ENCODE measurements around the gene CCDC149.
"Not testable (repeated sequence)": the region's sequence is repeated elsewhere in the genome, so short reads cannot be mapped to it uniquely, and the experiment has no call there.

Gene CCDC149

DNA sequence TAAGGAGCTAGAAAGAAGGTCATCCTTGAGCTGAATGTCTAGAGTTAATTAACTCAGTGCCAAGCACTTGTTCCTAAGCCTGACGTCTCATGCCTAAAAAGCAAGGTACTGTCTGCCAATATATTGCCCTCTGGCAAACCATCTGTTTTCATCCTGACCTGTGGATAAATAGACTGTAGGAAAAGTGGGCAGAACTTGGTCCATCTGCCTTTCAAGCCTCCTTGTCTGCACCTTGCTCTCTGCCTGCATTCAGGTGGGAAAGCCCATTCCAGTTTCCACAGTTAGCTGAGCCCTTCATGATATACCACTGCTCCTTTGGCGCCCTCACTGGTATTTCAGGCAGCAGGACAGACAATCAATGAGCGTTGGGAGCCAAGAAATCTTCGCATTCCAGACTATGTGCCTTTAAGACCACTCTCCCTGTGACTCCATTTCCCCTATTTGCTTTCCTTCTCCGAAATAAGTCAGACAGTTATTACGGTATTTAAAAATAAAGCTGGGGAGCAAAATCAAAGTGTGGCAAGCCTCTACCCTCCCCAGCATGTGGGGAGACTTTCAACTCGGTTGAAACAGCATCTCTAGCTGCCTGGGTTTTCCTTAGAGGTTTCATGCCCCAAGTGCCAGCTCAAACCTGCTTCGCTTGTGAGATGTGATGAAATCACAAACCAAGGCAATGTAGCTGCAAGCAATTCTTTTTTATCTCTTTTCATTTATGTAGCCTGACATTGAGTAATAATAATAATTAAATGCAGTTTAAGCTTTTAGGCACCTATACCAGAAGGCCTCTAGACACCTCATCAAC lies 2.5 kb upstream of the CCDC149 start:
- DNase-seq: no peak

DNA sequence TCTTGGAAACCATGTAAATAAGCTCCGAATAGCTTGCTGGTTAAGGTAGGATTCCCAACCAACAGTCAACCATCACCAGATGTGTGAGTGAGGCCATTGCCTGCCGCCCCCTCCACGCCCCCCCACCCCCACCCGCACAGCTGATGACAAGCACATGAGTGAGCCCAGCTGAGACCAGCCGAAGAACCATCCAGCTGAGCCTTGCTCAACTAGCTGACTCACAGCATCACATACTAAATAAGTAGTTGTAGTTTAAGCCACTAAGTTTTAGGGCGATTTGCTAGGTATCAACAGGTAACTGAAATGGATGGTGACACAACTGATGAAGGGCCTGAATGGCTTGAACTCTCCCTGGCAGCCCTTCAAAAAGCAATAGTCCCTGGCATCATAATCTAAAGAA lies 1.6 kb upstream of the CCDC149 start:
- DNase-seq: no peak

DNA sequence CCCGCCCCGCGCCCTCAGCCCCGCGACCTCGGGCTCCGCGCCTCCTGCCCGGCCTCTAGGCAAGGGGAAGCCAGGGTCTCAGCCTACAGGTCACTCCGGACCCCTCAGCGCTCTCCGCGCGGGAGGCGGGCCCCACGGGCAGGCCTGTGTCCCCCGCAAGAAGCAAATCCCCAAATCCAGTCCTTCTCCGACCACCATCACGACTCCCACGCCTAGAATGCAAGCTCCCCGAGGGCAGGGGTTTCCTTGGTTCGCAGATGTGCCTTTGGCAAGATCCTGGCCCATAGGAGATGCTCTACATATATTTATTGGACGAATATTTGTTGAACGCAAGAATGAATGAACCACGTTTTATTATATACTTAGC lies 260 bp upstream of the CCDC149 start:
- no peak for DNase-seq

DNA sequence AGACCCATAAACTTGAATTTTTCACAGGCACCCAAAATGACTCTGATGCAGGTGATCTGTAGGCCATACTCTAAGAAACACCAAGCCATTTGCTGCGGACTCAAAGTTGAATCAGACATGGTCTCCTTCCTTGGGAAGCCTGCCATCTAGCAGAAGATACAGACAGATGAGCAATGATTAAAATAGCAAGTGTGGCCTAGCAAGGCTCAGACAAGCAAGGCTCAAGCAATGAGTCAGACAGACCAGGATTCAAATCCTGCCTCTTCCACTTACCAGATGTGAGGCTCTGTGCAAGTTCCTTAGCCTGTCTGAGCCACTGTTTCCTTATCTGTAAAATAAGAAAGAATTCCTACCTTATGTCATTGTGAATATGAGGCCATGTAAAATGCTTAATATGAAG lies 2.3 kb downstream of the CCDC149 start:
- DNase-seq: no peak

DNA sequence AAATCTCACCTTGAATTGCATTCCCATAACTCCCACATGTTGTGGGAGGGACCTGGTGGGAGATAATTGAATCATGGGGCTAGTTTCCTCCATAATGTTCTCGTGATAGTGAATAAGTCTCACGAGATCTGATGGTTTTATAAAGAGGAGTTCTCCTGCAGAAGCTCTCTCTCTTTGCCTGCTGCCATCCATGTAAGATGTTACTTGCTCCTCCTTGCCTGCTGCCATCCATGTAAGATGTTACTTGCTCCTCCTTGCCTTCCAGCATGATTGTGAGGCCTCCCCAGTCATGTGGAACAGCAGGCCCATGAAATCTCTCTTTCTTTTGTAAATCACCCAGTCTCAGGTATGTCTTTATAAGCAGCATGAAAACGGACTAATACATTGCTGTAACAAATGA lies 3.2 kb downstream of the CCDC149 start:
- DNase-seq: not testable (repeated sequence)

DNA sequence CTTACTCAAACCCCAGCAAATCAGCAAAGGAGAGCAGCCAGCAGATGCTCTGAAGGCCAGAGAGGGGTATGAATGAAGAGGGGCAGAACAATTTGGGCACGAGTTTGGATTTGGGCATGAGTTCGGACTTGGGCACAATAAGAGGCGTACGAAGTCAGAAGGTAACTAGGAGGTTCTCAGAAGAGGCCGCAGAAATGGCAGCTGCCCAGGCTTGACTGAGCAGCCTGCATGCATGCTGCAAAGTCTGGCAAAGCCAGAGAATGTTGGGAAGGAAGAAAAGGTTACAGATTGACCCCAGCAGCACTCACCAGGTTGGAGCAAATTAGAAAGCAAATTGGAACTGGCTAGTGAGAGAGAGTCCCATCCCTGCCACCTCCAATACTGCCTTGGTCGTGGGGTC lies 15.2 kb downstream of the CCDC149 start:
- no peak for DNase-seq

DNA sequence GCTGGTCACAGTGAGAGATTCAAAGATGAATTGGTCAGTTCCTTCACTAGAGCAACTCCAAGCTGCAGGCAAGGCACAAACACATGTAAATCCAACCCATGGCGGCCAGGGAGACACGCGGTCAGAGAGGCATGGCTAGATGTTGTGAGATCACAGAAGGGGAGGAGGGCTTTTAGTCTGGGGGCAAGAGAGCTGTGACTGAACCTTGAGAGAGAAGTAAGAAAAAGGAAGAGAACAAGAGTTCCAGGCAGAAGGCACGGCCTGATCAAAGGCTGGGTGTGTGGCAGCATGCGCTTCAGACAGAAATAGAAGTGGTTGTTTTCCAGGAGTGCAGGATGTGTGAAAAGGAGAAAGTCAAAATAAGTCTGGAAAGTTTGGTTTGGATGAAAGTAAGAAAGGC lies 15.9 kb downstream of the CCDC149 start:
- DNase-seq: no peak

DNA sequence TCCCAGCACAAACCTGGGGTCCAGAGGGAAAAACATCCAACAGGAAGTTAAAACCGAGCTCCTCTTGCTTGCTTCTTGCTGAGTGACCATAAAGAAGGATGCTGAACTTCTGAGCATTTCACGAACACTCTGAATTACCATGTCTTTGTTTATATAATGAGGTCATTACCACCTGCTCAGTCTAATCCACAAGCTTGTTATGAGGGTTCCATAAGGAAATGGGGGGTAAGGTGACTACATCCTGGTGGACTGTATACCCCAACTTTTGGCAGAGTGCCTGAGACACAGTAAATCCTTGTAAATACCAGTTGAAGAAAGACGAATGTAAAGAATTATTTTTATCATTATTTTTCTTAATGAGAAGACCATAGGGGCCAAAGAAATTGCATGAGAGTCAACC lies 16.8 kb downstream of the CCDC149 start:
- no peak for DNase-seq

DNA sequence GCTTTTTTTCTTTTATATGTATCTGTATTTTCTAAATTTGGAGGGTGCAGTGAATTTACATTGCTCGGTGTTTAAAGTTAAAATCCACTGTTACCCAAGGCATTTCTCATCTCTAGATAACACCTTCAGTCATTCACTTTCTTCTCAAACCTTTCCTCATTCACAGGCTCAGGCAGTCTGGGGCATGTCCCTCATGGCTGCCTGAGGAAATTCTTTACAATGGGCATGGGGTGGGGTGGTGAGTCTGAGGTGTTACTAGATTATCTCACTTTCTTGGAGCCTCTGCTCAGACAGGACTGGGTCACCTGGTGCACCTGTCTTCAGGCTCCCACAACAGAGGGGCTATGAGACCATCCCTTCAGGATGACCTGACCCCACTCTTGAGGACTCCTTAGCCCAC lies 17.4 kb downstream of the CCDC149 start:
- no peak for DNase-seq

DNA sequence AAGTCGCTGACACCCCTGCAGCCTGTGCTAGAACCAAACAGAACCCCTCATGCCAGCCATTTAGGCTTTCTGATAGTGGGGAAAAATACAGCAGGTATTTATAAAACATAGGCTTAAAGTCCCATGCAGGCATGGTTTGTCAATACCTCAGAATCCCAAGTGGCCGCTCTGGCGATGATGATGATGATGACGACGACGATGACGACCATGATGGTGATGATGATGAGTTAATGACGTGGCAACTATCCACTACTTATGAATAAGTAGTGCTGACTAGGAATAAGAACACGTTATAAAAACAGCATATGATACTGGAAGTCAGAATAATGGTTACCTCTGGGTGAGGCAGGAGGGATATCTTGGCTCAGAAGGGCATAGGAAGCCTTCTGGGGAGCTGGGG lies 18.0 kb downstream of the CCDC149 start:
- no peak for DNase-seq

DNA sequence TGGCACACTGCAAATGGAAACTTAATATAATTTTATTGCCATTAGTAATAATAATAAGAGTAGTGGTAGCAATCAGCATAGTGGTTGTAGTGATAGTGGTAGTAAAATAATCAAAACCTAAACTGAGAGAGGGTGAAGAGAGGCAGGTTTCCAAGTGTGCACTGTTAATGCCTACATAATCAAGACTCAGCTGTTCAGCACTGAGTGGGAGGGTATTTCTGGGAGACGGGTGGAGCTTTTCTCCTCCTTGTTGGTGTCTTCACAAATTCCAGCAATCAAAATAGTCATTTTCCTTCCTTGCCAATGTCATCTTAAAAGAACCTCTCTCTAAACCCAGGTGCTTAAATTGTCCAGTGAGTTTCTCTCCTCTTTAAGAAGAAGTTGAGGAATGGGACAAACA lies 18.6 kb downstream of the CCDC149 start:
- no peak for DNase-seq

DNA sequence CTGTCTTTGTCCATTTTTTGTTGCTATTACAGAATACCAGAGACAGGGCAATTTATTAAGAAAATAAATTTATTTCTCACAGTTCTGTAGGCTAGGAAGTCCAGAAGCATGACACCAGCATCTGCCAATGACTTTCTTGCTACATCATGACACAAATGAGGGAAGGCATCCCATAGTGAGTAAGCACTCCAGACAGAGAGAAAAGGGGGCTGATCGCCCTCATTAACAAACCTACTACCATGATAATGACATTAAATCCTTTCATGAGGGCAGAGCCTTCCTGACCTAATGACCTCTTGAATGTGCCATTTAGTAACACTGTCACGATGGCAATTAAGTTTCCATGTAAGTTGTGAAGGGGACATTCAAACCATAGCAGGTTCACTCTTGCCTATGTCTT lies 20.1 kb downstream of the CCDC149 start:
- DNase-seq: no peak

DNA sequence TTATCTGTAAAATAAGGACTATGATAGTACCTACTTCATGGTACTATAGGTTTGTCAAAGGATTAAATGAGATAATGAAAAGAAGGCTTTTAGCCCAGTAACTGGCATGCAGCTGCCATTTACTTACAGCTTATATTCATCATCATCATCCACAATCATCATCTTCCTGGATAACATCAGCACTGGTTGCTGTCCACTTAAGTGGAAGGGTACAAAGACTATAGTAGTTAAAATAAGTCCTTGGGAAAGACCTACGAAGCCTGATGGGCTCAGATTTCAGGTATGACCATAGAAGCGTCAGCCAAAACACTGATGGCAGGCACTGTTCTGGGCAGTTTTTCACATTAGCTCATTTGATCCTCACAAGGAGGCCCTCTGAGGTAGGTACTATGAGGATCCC lies 20.6 kb downstream of the CCDC149 start:
- no peak for DNase-seq

DNA sequence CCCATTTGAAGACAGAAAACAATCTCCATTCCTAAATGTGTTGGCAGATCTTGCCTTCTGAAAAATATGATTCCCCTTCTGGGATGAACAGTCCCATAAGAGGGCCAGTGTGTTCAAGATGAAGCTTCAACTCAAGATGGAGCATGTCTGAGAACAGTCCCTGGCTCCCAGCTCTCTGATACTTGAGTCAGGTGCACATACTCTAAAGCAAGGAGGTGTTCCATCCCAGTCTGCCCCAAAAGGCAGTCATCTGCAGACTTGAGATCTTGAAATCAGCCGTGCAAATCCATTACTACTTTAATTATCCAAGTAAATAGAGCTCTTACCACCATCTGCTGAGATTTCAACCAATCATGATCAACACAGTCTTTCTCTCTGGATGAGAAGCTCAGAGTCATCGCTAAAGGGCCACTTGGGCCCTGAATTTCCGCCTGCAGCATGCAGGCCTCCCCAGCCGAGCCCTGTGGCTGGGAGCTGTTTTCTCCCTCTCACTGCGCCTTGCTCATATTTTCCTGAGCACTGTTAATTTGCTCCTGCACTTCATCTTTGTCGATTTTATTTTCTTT lies 22.2 kb downstream of the CCDC149 start:
- no peak for DNase-seq

DNA sequence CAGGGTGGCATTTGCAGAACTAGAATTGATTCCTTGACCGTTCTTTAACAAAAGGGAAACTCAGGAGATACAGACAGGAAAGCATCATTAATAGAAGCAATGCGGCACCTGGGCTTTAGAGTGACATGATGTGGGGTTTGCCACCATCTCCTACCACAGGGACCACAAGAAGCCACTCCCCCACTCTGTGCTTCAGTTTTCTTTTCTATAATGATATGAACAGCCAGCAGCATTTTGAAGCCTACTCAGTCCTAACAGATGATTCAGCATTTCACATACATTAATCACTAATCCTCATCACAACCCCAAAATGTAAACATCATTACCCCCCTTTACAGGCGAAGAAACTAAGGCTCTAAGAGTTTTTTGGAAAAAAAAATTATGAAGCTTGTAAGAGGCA lies 22.9 kb downstream of the CCDC149 start:
- no peak for DNase-seq

DNA sequence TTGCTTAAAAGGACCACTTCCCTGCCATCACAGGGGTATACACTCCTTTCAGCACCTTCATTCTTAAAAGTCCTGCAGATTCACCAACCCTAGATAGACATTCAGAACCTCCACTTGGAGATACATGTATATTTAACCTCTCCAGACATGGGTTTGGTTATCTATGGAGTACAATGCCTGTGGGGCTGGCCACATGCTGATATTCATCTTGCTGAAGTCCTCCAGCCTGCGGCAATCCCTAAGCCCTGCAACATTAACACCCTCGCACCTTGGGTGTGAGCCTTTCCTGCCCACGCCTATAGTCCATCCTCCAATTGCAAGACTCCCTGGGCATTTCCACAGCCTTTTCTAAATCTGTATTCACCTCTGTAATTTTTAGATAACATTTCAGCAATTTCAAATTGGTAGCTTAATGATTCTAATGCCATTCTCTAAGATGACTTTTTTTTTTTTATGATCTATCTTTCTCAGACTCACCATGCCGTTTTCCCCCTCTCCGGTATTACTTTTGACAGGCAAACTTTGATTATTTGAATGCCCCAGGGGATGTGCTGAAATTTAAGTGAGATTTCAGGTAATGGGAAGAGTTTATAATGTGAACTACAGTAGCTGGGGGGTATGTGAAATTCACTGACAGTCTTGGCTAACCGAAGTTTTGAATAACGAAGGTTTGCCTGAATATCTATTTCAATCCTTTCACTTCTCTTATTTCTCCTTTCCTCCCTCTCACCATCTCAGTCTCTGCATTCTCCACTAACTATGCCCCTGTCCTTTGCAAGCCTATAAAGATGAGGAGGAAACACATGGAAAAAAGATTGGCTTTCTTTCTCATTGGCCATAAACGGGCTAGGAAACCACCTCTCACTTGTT lies 24.1 kb downstream of the CCDC149 start:
- DNase-seq: no peak

DNA sequence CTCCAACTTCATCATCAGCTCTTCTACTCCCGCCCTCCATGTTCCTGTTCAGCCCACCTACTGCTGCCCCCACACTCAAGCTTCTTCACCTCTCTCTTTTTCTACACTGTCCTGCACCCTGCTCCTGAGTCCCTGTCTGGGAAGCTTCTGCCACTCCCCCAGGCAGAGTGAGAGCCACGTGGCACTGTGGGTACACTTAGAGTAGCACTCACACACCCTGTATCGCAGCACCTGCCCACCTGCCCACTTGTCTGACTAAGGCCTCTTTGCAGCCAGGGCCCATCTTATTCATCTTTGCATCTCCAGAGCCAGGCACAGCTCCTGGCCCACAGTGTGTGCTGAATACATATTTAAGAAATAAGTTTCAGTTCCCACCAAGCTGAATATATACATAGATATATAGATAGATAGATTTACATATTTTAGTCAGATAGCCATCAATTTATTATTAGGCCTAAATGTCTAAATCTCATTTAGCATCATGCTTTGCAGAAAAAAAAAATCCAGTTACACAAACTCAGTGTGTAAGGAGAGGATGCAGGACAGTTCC lies 24.9 kb downstream of the CCDC149 start:
- no peak for DNase-seq

DNA sequence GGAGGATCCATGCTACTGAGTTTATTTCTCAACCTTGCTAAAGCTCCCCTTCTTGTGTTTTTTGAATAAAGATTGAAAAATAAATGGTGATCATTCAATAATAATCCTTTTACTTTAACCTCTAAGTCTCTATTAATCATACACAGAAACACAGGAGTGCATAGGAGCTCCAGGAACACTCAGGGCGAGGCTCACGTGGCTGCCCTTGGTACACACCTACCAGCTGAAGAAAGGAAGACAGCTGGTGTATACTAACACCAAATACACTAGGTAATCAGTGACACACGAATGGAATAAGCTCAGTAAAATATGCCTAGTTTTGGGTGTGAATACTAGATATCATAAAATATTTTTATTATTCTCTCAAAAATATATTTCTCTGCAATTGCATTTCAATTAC lies 26.2 kb downstream of the CCDC149 start:
- no peak for DNase-seq

DNA sequence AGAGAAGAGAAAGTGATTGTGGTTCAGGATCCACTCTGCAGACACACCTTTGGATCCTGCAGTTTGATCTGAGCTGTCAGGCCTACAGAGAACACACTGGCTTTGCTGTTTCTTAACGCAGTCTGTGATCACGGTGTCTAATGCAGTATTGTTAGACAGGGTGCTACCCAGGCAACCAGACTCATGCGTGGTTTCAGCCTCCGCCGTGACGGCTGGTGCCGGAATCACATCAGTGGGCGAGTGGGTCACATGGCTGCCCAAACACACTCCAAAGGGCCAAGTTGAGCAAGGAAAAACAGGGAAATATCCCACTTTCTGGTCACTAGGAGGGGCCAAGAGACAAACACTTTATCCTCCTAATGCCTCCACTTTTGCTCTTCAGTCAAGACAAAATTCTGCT lies 27.5 kb downstream of the CCDC149 start:
- no peak for DNase-seq

DNA sequence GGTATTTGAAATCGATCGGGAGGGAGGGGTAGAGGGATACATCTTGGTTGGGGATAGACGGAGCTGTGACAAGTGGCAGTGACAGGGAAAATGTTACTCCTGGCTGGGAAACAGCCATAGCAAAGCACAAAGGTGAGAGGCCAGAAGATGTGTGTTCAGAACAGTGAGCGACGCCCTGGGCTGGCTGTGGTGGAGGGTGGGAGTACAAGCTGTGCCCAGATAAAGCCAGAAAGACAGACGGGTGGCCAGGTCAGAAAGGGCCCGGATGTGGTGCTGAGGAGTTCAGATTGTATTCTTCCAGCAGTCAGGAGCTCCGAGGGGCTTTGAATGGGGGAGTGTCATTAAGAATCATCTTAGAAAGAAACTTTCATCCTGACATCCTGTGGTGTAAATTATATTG lies 27.9 kb downstream of the CCDC149 start:
- no peak for DNase-seq

DNA sequence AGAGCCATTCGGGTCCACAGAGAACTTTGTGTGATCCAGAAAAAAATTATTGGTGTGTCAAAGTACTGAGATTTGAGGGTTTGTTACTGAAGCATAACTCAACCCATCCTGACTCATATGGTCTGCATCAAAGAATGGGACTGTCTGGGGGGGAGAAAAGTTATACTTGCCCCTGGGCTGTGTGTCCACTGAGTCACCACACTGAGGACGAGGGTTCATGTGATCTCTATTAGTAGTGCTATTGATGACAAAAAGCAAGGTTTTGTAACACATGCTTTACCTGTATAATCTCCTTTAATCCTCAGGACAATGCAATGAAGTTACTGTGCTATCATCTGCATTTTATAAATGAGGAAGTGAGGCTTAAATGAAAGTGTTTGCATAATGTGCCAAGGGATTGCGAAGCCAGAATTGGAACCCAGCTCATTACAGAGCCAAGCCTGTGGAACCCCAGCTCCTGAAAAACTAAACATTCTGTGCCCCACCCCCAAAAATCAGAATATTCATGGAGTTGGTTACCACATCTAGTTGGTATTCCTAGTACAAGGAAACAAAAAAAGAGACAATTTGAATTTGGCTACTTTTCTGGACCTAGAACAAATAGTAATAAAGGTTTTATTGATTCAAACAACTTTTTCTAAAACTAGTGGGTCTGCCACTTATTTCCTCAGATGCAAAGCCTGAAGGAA lies 31.2 kb downstream of the CCDC149 start:
- DNase-seq: no peak

DNA sequence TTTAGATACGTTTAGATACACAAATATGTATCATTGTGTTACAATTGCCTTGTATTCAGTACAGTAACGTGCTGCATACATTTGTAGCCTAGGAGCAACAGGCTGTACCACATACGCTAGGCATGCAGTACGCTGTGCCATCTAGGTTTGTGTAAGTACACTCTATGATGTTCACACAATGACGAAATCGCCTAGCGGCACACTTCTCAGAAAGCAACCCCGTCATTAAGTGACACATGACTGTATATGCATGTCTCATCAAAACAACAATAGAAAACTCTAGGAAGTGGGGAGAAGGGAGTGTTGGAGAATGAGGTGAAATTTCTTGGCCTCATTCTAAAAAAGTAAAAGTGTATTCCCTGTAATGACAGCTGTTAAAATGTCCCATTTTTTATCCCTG lies 32.7 kb downstream of the CCDC149 start:
- no peak for DNase-seq

DNA sequence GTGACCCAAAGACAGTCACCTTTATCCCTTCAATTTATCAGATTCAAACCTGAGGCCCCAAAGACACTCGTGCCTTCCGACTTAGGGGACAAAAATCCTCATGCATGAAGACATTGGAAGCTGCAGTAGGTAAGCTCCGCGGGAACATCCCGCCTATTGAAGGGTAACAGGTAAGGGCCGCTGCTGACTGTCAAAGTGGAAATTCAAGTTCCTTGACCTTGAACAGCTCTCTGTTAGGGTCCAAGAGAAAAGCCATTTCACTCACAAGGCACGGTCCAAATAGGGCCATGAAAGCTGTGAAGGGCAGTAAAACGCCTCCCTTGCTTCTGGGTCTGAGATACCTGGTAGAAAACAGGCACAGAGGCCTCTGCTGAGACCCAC lies 34.2 kb downstream of the CCDC149 start:
- no peak for DNase-seq

Measured in NCI-H748 treated with DMSO at 0.1 percent for 48 hours (cell line).